HepG2 (cell line): ENCODE measurements around the gene PCSK5. TPM values are rescaled to one million over a fixed set of nuclear protein-coding genes. Genes with fewer than 3 reads are reported as not detected.
A peak's percentile ranks its signal among the peaks of the same experiment; 100 is the strongest.

Experiments
- CBFB ChIP-seq: sonication (generic); formaldehyde crosslinking; IDR thresholded peaks from 2 replicates; pipeline ENCODE4 v1.4.0; 2020; ENCODE audit warnings: missing genetic modification reagents
- HOXA9 ChIP-seq: sonication (generic); formaldehyde crosslinking; IDR thresholded peaks from 2 replicates; pipeline ENCODE4 v1.8.1; 2022; ENCODE audit warnings: missing genetic modification reagents, mild to moderate bottlenecking, moderate library complexity, borderline replicate concordance
- JDP2 ChIP-seq: sonication (generic); formaldehyde crosslinking; IDR thresholded peaks from 2 replicates; pipeline ENCODE4 v1.8.1; 2022; ENCODE audit warnings: missing genetic modification reagents, borderline replicate concordance
- NR2C2 ChIP-seq: sonication (generic); formaldehyde crosslinking; IDR thresholded peaks from 2 replicates; pipeline ENCODE4 v1.4.0; 2020; ENCODE audit warnings: missing genetic modification reagents, mild to moderate bottlenecking, moderate library complexity, borderline replicate concordance
- PHF5A ChIP-seq: IDR thresholded peaks from one replicate; pipeline ENCODE4 v1.6.1; 2018; ENCODE audit warnings: low read depth, missing genetic modification reagents; ENCODE audit not compliant: unreplicated experiment
- PTBP1 ChIP-seq: fragments of 200-400 bp; formaldehyde crosslinking; IDR thresholded peaks from 2 replicates; pipeline ENCODE4 v1.6.1; 2018; ENCODE audit warnings: low read length, low read depth; ENCODE audit not compliant: poor library complexity, severe bottlenecking
- RXRB ChIP-seq: IDR thresholded peaks from 2 replicates; pipeline ENCODE4 v1.6.1; 2016; ENCODE audit warnings: borderline replicate concordance, missing genetic modification reagents, missing compliant biosample characterization
- THYN1 ChIP-seq: sonication (generic); formaldehyde crosslinking; IDR thresholded peaks from 2 replicates; pipeline ENCODE4 v1.8.1; 2023; ENCODE audit warnings: low read depth, mild to moderate bottlenecking, moderate library complexity, missing genetic modification reagents, borderline replicate concordance
- TRAFD1 ChIP-seq: sonication (generic); formaldehyde crosslinking; IDR thresholded peaks from 2 replicates; pipeline ENCODE4 v1.5.1; 2020; ENCODE audit warnings: missing genetic modification reagents, mild to moderate bottlenecking, borderline replicate concordance
- ZMAT3 ChIP-seq: sonication (generic); formaldehyde crosslinking; conservative IDR thresholded peaks from 2 replicates; pipeline ENCODE4 v1.7.0; 2021; ENCODE audit warnings: missing genetic modification reagents
- ZMYM3 ChIP-seq: sonication (generic); formaldehyde crosslinking; IDR thresholded peaks from 2 replicates; pipeline ENCODE4 v1.5.1; 2020; ENCODE audit warnings: mild to moderate bottlenecking, missing genetic modification reagents
- ZNF292 ChIP-seq: sonication (generic); formaldehyde crosslinking; IDR thresholded peaks from 2 replicates; pipeline ENCODE4 v1.8.1; 2022; ENCODE audit warnings: mild to moderate bottlenecking, low read depth, missing genetic modification reagents, borderline replicate concordance
- ZNF547 ChIP-seq: sonication (generic); formaldehyde crosslinking; IDR thresholded peaks from 2 replicates; pipeline ENCODE4 v1.5.1; 2020; ENCODE audit warnings: mild to moderate bottlenecking, missing genetic modification reagents
- ZNF549 ChIP-seq: sonication (generic); formaldehyde crosslinking; IDR thresholded peaks from 2 replicates; pipeline ENCODE4 v1.5.0; 2020; ENCODE audit warnings: missing genetic modification reagents
- ZNF556 ChIP-seq: sonication (generic); formaldehyde crosslinking; IDR thresholded peaks from 2 replicates; pipeline ENCODE4 v1.4.0; 2020; ENCODE audit warnings: mild to moderate bottlenecking, missing genetic modification reagents, borderline replicate concordance
- ZNF619 ChIP-seq: sonication (generic); formaldehyde crosslinking; IDR thresholded peaks from 2 replicates; pipeline ENCODE4 v1.4.0; 2020; ENCODE audit warnings: mild to moderate bottlenecking, missing genetic modification reagents
- ZNF740 ChIP-seq: sonication (generic); formaldehyde crosslinking; IDR thresholded peaks from 2 replicates; pipeline ENCODE4 v1.4.0; 2020; ENCODE audit warnings: missing genetic modification reagents
- ZNF792 ChIP-seq: IDR thresholded peaks from 2 replicates; pipeline ENCODE4 v1.6.1; 2016
- polyA plus RNA-seq, 8 experiments: library from polyadenylated mRNA; depleted of rRNA in 3 of 8; stranded (reverse) in 7 of 8; unstranded in 1 of 8; fragments of >200 nt; fragmentation: Illumina TruSeq in 4 of 8; extraction: Trizol in 4 of 8; gene quantifications; 2 replicates each; pipeline versions ENCODE4 v1.2.1 to v1.2.3, GENCODE V29; 2011 to 2016; ENCODE audit warnings: low read depth in 4 of 8, missing spikeins in 1 of 8, mixed read lengths in 1 of 8; ENCODE audit not compliant: insufficient read depth in 1 of 8
- total RNA-seq, 5 experiments: library from RNA; depleted of rRNA; stranded (reverse); fragments of >200 nt; fragmentation: Illumina TruSeq; extraction: Trizol; gene quantifications; 2 replicates each; pipeline ENCODE4 v1.2.3, GENCODE V29; 2016; ENCODE audit warnings: low read depth in 1 of 5
- TF ChIP-seq, protein P1 (sequence below): sonication (generic); formaldehyde crosslinking; IDR thresholded peaks from 2 replicates; pipeline ENCODE4 v1.4.0; 2020; ENCODE audit warnings: missing genetic modification reagents
- TF ChIP-seq, protein P2 (sequence below): sonication (generic); formaldehyde crosslinking; IDR thresholded peaks from 2 replicates; pipeline ENCODE4 v1.4.0; 2020; ENCODE audit warnings: mild to moderate bottlenecking, missing genetic modification reagents

The PCSK5 gene
- total and polyA plus RNA-seq, 2 of the 13 experiments (the other 11 are each of a cell fraction or from before 2014, with no cell fraction given), result 0.55 to 0.66 TPM

DNA sequence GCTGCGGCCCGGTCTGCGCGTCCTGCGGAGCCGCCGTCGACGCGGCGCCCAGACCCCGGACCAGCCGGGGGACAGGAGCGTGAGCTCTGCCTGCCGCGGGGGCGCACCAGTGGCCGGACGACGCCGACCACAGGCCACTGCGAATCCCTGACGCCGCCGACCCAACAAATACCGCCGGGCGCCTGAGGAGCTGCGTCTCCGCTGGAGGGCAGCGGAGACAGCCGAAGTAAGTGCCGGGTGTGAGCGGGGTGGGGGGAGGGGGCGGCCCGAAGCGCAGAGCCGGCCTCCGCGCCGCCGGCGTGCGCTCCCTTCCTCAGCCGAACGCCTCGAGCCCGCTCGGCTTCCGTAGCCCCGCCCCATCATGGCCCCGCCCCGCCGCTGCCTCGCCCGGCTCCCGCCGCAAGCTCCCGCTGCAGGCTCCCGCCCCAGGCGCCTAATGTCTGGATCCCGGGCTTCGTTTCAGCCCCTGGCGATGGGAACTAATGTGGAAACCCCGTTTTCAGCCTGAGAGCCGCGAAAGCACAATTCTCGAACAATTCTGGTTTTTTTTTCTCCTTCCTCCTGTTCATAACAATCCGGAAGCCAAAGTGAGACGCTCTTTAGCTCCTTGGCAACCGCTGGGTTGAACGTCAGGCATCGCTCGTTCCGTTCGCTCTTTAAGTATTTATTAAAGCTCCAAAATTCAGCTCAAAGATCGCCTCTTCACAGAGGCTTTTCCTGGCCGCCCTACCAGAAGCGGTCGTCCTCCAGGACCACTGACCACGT lies 503.9 kb downstream of the PCSK5 start, which contains the start of gene RFK (continued):
- TF ChIP-seq, protein P1, sequence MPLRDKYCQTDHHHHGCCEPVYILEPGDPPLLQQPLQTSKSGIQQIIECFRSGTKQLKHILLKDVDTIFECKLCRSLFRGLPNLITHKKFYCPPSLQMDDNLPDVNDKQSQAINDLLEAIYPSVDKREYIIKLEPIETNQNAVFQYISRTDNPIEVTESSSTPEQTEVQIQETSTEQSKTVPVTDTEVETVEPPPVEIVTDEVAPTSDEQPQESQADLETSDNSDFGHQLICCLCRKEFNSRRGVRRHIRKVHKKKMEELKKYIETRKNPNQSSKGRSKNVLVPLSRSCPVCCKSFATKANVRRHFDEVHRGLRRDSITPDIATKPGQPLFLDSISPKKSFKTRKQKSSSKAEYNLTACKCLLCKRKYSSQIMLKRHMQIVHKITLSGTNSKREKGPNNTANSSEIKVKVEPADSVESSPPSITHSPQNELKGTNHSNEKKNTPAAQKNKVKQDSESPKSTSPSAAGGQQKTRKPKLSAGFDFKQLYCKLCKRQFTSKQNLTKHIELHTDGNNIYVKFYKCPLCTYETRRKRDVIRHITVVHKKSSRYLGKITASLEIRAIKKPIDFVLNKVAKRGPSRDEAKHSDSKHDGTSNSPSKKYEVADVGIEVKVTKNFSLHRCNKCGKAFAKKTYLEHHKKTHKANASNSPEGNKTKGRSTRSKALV (CRISPR knock-in tag), result peak; percentile 51
- no peak for TF ChIP-seq THYN1
- no peak for TF ChIP-seq JDP2 (CRISPR knock-in tag)
- TF ChIP-seq ZNF556 (CRISPR knock-in tag), result peak; percentile 28; the same call in 1 of the 2 replicates
- peak; percentile 41; the same call in 1 of the 2 replicates for TF ChIP-seq ZMAT3 (CRISPR knock-in tag)
- TF ChIP-seq ZNF740 (CRISPR knock-in tag), result no peak
- no peak for TF ChIP-seq ZNF619 (CRISPR knock-in tag)
- peak; percentile 8; the same call in 1 of the 2 replicates for TF ChIP-seq RXRB (CRISPR knock-in tag)
- peak; percentile 86 for TF ChIP-seq ZNF792 (CRISPR knock-in tag)
- no peak for TF ChIP-seq ZNF549 (CRISPR knock-in tag)
- 0 out of 2 replicates have a peak, but pooled peaks have one; percentile 71 for TF ChIP-seq HOXA9 (CRISPR knock-in tag)
- TF ChIP-seq PTBP1, result no peak
- no peak for TF ChIP-seq PHF5A (CRISPR knock-in tag)
- TF ChIP-seq CBFB (CRISPR knock-in tag), result peak; percentile 56
- TF ChIP-seq NR2C2 (CRISPR knock-in tag), result peak; percentile 58
- TF ChIP-seq ZNF292 (CRISPR knock-in tag), result peak; percentile 2; the same call in 1 of the 2 replicates
- TF ChIP-seq, protein P2, sequence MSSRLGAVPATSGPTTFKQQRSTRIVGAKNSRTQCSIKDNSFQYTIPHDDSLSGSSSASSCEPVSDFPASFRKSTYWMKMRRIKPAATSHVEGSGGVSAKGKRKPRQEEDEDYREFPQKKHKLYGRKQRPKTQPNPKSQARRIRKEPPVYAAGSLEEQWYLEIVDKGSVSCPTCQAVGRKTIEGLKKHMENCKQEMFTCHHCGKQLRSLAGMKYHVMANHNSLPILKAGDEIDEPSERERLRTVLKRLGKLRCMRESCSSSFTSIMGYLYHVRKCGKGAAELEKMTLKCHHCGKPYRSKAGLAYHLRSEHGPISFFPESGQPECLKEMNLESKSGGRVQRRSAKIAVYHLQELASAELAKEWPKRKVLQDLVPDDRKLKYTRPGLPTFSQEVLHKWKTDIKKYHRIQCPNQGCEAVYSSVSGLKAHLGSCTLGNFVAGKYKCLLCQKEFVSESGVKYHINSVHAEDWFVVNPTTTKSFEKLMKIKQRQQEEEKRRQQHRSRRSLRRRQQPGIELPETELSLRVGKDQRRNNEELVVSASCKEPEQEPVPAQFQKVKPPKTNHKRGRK, result no peak
- no peak for TF ChIP-seq TRAFD1
- peak; percentile 77; the same call in 1 of the 2 replicates for TF ChIP-seq ZNF547 (CRISPR knock-in tag)
- no peak for TF ChIP-seq ZMYM3 (CRISPR knock-in tag)
